HG03196 (cell line): ENCODE measurements around the gene DIDO1.

Source experiments
- ATAC-seq: cut with Tn5 transposase; IDR thresholded peaks from one replicate; pipeline ENCODE4 v1.9.1; 2021; ENCODE audit not compliant: unreplicated experiment

DIDO1 gene

DNA sequence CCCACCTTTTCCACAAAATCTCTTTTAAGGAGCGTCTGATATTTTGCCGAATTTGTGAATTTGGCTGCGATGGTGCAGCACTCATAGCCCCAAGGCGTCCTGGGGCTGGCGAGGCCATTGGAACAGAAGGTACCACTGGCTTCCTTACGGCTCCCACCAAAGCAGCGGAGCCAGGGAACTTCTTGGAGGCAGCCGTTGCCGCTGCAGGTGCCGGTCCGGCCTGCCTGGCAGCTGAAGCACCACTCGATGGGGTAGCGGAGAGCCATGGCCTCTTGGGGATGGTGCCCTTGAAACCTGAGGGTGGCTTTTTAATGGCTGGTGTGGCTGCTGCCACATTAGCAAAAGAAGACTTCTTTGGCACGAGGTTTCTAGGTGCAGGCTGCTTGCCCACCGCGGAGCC, 29.8 kb downstream of the DIDO1 start:
- no peak for ATAC-seq

DNA sequence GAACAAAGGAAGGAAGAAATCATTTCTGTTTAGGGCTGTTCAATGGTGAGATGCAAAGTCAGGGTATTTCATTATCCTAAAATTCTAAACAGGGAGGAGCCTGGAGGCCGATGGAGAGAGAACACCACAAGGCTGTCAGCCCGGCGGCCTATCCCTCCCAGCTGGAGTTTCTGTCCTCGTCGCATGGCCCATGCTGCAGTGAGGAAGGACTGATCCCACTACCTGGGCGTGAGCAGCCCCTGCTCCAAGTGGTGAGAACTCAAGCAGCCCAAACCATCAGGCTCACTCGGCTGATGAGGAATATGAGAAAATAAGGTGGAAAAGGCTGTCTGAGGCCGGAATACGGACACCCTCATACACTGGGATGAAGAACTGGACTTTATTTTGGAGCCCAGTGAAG, 30.8 kb downstream of the DIDO1 start:
- no peak for ATAC-seq

DNA sequence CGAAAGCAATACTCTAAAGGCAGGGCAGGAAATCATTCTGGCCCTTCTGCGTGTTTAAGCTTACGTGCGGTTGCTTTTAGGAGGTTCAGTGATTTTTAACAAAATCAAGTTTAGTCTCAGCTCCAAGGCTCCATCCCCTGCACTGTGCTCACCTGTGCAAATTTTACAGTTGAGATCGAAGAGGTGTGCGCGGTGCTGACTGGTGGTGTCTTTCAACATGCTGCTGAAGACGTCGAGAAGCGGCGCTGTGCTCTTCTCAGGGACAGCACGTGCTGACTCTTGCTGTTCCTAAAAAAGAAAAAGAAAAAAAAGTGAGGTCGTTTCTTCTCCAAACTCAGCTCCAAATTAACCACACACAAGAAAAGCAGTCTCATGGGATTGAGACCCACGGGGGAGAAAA, 32.0 kb downstream of the DIDO1 start:
- ATAC-seq, result no peak

DNA sequence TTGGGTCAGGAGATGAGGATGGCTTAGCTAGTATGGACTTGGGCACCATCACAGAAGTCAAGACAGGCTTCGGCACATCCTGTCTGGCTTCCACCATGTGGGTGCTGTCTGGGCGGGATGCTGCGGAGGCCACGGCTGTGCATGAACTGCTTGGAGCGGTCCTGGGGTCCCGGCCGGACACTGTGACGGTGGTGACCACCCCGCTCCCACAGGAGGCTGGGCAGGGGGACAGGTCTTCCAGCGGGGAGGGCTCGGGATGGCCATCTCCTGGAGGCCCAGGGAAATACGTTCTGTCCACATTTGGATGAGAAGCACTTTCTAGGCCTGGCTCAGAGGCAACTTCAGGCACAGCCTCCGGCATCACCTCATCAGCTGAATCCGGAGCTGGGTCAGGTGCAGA, 32.6 kb downstream of the DIDO1 start:
- ATAC-seq, result no peak

DNA sequence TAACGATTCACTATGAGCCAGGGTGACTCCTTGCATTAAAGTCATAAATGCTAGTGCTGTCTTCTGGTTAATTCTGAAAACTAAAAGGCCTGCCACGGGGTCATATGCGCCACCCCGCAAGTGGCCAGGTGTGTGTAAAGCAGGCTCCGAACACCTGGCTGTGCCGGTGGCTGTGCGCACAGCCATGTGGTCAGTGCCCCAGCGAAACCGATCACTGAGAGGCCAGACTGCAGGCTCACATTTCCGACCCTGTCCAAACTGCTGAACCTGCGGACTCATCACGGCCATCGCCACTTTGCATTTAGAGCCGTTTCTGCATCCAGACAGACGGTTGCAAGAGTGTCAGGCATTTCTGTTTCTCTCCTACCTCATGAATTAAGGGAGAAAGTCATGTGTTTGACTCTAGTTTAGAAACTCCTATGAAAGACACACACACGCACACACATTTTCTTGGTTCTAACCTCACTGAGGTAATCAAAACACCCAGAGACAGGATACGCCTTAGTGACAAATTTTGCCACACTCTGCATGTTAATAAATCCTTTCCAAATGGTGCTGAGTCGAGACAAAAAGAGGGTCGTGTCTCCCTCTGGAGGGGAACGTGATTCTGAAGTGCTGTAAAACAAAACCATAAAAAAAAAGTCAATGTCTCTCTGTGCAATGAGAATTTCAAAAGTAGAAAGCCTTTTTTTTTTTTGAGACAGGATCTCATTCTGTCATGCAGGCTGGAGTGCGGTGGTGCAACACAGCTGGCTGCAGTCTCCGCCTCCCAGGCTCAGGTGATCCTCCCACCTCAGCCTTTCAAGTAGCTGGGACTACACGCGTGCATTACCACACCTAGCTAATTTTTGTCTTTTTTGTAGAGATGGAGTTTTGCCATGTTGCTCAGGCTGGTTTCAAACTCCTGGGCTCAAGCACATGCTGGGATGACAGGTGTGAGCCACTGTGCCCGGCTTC, 33.7 kb downstream of the DIDO1 start:
- no peak for ATAC-seq

DNA sequence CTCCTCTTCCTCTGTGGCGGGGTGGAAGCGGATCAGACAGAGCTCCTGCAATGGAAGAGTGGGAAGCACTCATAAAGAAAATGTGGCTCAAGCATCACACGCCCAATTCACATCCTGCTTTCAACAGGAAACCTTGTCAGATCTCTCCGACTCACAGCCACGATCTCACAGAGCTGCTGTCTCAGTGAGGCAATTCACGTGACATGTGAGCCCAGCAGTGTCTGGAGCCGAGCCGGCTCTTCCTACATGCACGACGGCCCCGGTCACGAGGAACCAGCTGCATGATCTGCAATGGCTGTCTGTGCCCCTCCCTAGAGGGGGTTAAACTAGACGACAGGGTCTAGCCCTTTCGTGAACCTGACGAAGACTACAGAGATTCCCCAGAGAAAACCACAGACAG, 35.2 kb downstream of the DIDO1 start:
- no peak for ATAC-seq

DNA sequence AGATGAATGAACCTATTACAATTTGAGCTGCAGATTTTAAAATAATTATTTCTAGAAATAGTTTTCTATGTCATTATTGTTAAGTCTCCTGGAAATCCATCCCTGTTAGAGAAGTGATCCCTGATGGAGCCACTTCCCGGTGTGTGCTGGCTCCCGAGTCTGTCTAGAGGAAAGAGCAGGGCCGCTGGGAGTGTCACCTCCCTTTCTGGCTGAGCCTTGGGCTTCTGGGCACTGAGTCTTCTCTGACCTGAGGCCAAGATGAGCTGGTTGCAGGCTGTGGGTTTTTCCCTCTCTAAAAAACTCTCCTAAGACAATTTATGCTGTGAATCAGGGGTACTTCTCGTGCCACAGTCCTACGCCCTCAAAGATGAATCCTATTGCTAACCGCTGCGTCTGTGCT, 35.9 kb downstream of the DIDO1 start:
- no peak for ATAC-seq

DNA sequence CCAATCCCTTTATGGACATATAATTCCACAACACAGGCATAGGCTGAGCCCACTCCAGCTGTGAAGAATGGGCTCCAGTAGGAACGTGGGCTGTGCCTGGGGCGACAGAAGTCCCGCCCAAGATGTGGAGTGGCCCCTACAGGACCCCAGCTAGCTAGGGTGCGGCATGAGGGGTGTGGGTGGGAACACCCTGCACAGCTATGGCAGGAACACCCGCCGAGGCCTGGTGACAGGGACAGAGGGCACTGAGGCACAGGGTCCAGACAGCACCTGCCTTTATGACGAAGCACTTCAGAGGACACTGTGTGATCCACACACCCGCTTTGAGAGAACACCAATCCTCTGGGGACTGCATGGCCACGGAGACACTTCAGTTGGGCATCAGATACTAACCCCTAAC, 36.4 kb downstream of the DIDO1 start:
- no peak for ATAC-seq

DNA sequence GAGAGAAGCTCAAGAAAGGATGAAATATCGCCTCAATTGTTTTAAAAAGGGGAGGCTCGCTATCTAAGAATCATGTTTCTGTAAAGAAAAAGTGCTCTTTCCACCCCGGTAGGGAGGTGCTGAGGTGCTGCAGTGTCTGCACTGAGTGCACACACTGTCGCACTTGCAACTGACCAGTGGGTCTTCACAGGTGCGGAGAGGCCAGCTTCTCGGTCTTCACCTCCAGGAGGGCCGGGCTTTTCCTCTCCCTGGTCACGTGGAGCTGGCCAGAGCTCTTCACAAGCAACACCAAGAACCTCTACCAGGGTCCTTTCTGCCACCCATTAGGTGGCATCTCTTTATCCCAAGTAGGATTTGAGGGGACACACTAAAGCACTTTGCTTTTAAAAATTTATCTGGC, 36.9 kb downstream of the DIDO1 start:
- ATAC-seq, result no peak

DNA sequence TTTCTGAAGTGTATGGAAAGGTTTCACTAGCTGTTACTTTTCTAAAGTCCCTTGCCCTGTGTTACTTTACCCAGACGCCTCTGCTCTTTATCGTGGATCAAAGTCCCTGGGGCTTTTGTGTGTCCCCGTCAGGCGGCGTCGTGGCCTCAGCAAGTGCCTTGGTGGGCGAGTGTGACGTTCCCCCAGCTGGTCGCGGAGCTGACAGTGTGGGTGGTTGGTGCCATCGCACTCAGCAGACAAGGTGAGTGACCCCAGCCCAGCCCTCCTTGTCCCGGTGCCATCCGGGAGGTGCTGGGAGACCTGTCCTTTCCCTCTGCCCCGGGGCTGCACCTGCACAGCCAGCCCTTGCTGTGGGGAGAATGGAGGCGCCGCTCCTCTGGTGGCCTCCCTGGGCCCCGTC, 37.4 kb downstream of the DIDO1 start:
- ATAC-seq, result no peak

DNA sequence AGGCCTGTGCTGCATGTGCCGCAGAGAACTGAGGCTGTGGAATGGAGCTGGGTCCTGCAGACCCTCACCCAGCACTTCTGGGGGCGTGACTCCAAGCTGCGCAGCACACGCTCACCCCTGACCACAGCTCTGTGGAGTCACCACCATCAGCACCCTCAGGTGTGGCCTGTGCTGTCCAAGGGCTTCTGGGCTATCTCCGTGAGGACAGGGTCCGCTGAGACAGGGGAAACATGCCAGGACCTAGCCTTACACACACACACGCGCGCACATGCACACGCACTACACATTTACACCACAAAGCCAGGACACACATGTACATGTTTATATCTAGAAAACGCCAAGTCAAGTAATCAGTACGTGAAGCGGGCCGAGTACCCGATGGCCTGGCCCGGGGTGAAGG, 37.9 kb downstream of the DIDO1 start:
- ATAC-seq, result no peak

DNA sequence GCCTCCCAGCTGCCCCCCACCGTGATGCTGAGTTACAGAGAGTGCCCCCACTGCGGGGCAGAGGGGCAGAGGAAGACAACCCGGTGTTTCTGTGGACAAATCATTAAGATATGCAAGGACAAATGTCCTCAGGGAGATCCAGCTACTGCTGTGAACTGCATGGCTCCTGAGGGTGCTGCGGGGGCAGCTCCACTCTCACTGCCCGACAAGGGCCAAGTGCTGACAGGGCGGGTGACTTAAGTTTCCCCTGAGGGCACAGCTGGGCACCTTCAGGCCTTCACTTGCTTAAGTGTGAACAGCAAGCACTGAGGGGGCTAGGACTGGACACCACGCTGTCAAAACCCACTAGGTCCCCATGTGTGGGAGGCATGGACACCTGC, 38.5 kb downstream of the DIDO1 start:
- ATAC-seq, result no peak

DNA sequence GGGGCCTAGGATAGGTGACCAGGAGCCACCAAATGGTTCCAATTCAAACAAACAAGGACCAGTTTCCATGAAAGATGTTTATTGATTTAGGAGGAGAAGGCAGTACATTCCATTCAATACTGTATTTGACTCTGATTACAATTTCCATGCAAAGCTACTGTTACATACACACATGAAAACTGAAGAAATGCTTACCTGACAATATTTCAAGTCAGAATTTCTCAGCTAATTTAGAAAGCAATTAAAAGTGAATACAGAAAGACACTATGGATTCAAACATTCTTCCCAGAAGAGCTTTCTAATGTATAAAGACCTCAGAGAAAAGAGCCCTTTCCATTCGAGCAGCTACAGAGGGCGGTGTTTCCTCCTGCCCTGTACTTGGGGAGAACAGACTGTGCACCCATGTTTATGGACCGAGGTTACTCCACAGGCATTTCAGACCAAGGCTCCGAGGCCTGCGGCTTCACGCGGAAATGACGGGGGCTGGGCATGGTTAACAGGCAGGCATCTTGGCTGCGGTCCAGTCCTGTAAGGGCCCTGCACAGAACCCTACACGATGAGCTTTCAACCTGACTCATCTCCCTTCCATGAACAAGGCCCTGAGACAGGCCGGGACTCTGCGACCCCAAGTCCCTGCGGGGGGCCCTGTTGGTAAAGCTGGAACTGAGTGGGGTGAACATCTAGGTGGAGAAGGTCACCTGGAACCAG, 39.0 kb downstream of the DIDO1 start:
- no peak for ATAC-seq

DNA sequence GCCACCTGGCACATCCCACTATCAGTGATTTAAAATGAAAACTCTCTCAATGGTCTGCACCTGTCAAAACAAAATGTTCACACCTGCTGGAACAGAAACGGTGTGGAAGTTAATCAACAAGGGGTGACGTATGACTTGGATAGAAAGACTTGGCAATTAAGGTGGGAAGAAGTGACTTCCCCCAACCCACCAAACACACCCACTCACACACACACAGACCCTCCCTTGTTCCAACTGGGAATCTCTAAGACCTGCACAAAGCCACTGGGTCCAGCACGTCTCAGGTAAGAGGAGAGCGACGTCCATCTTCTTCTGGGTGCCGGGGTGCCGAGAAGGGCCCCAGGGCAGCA, 39.6 kb downstream of the DIDO1 start:
- no peak for ATAC-seq

DNA sequence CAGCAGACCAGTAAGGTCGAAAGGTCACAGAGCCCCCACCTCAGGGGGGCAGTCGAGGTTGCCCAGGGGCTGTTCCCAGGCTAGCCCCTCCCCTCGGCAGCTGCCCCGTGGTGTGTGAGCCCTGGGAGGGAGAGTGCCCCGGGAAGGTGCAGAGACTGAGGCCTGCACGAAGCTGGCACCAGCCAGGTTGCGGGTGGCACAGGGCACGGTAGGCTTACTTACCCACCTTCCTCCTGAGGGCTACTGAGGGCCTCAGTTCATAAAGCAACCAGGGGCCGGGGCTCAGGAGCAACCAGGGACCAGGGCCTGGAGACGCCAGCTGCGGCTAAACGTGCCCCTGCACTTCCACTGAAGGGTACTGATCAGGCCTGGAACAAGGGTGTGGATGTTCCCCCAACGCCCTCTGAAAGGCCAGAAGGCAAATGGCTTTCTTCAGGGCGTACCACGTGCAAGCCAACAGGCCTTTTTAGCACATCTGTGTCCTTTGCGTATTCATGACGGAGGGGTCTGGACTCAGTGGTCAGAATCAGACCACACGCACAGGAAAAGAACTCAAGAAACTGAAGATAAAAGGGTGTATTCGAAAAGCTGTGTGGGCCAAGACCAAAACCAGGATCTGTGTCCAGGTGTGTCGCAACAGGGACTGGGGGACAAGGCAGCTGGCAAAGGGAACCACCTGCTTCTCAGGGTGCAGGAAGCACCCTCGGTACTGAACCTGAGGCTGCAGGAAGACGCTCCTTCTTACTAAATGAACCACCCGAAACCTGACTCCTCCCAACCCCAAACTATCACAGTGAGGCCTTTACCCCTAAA, 40.2 kb downstream of the DIDO1 start:
- no peak for ATAC-seq

DNA sequence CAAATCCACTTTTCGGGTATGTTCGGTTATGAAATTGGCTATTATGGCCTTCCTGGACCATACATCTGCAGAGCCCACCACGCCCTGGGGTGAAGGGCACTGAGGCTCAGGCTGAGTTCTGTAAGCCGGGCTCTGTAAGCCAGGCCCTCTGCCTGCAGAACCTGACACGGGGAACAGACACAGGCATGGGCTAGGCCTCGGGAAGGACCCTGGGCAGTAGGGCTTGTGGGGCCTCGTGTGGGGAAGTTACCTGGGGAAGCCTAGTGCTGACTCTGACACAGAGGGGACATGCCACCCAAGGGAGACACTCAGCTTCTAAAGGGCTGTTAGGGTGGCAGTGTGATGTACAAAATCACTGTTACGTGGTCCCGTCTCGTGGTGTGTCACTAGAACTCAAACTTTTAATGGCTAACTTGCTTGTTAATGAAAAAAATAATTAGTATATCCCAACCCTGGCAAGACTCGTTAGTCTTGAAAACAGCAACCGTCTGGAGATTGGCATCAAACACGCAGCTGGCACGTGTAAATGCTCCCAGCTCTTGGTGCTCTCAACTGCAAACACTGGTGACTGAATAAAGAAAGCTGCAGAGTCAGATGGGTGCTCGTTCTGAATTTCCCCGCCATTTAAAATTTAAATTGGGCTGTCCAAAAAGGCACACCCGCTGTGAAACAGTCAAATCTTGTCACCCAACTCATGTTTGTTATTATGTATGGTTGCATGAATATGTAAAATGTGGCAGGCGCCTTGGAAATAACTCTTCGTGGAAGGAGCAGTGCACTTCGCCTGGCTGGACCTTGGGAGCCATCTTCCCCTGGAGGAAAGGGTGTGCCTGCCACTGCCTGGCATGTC, 41.0 kb downstream of the DIDO1 start:
- no peak for ATAC-seq

DNA sequence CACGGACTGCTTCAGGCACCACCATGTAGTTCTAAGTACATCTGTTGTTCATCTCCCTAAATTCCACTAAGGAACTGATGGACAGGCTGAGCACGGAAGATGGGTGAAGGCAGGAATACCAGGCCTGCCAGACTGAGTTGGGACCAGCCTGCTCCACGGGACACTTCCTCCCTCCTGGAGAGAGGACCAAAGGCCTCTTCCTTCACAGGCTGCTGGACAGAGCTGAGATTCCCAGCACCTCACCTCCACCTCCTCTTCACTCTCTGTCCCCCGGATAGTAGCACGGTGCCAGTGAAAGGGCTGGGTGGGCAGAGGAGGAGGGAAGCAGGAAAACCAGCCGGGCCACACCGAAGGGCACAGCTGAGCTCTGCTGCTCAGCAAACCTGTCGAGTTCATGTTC, 41.7 kb downstream of the DIDO1 start:
- no peak for ATAC-seq

DNA sequence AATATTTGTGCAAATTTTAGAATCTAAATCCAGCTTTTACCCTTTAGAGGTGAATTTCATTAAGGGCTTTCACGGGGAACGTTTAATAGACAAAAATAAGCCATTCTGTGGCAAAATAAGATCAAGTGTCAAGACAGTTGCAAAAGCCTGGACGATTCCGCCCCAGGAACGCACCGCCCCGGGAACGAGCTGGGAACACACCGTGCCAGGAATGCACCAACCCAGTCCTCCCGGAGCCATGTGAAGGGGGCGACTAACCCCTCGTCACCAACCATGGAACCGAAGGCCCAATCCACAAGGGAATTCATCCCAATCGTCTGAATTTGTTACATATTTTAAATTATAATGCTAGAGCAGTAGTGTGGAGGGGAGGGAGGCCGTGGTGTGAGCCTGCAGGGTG, 43.9 kb downstream of the DIDO1 start:
- no peak for ATAC-seq

DNA sequence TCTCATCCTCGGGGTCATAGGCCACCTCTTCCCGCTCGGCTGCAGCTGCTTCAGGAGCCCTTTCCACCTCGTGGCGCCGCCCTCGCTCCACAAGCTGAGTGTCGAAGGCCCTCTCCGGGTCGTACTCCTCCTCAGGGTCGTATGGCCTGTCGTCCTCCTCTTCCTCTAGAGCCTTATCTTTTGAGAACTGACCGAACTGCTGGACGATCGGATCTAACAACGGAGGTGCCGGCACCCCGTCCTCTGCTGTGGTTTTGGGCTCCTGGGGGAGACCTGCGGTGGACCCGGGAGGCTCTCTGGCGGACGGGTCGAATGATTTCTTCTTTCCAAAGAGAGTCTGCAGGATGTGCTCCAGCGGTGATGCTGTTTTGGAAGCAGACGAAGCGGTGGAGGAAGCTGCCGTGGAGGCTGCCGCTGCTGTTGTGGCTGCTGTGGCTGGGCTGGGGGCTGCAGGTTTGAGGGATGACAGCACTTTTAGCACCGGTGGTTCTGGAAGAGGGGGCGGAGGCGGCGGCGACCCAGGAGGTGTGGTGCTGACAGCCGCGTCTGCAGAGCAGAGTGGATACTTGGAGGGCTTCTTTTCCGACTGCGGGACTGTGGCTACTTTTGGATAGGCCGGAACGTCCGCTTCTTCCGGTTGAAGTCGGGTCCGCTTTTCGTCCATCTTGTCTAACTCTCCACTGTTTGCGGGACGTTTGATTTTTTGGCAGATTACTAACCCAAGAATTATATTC, 44.5 kb downstream of the DIDO1 start:
- ATAC-seq, result no peak
